AG10803 (cell line): Measurements from ENCODE around the gene PRDM15.

Experiments
- DNase-seq: peaks from one replicate; pipeline ENCODE4 v3.0.0; 2010; ENCODE audit warnings: low read depth
- H3K4me3 ChIP-seq: 2 replicates; pipeline ENCODE4 v1.5.1; 2011; ENCODE audit warnings: mild to moderate bottlenecking, low read length, control low read depth
- CTCF ChIP-seq: conservative IDR thresholded peaks from 2 replicates; pipeline ENCODE4 v1.5.1; 2011; ENCODE audit warnings: mild to moderate bottlenecking, low read length, control low read depth, inconsistent platforms

PRDM15 gene

DNA sequence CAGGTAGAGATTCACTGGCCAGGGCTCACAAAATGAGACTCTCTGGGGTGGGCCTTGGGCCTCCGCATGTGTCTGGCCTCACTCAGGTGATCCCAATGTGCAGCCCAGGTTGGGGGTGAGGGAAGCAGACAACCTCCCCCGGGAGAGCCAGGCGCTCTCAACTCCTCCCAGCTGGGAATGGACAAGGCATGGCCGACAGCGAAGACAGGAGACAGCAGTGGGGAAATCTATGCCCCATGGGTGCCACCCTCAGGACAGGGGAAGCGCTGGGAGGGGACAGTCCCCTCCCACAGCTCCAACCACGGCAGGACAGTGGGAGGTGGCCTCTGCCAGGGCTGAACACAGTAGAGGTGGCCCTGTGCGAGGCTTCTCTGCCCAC is 47.7 kb downstream of the PRDM15 start:
- TF ChIP-seq CTCF, result no peak

GRCh38 chr21:41830764-41831452 is 48.2 kb downstream of the PRDM15 start:
- H3K4me3 ChIP-seq, result no peak overlapping the region
- TF ChIP-seq CTCF, result no peak
- DNase-seq, result no peak

More for the DNA sequence above, 47.7 kb downstream of the PRDM15 start:
- DNase-seq, result no peak
- no peak overlapping the region for H3K4me3 ChIP-seq

DNA sequence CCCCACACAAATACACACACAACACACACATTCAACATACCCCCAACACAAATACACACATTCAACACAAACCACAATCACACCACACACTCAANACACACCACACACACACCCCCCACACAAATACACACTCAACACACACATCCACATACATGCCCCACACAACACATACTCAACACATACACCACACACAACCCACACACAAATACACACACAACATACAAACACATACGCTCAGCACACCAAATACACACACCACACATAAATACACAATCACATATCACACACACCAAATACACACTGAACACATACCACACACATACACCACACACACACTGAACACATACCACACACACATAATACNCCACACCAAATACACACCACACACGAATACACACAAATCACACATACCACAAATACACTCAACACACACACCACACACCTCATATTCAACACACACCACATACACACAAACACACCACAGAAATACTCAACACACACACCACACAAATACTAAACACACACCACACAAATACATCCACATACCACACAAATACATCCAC is 48.9 kb downstream of the PRDM15 start:
- H3K4me3 ChIP-seq, result no peak overlapping the region
- DNase-seq, result no peak
- TF ChIP-seq CTCF, result no peak

- no peak for DNase-seq
- no peak for TF ChIP-seq CTCF
Measured at GRCh38 chr21:41828884-41829360, 50.2 kb downstream of the PRDM15 start.

DNA sequence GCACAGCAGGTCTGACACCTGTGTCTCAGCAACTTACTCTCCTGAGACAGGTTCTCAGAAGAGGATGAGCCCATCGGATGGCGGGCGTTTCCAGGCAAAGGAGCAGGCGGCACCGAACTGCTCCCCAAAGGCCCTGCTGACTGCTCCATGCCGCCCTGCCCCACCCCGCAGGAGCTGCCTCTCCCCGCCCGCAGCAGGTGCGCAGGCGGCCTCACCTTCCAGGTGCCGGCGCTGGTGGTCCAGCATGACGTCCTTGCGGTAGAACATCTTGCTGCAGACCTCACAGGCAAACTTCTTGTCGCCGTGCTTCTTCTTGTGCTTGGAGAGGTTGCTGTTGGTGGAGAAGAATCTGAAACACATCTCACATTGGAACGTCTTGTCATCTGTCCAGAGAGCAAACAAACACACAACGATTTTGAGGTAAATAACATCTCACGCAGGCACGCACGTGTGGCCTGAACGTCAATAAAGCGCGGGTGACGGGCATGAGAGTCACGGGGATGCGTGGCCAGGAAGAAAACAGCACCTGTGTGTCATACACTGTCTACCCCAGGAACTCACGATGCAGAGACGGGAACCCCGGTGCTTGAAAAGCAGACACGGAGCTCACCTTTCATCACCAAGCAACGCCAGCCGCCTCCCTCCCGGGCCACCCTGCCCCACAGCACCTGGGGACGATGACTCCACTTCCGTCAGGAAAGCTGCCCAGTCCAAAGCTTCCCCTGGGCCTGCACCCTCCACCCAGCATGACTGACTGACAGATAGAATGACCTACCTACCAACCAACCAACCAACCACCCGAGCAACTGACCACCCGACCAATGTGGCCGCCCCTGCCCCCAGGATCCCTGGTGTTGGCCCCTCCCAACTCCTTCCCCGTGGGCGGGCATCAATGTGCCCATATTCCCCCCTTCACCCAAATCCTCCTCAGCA is 50.9 kb downstream of the PRDM15 start:
- DNase-seq, result no peak
- no peak overlapping the region for H3K4me3 ChIP-seq
- TF ChIP-seq CTCF, result no peak

More at GRCh38 chr21:41828884-41829360, 50.2 kb downstream of the PRDM15 start:
- H3K4me3 ChIP-seq, result no peak overlapping the region

- H3K4me3 ChIP-seq, result no peak overlapping the region
- no peak for TF ChIP-seq CTCF
- DNase-seq, result no peak
Measured at GRCh38 chr21:41825881-41826280, 53.3 kb downstream of the PRDM15 start.
